Right lobe of liver (tissue), 6 donors: Measurements from ENCODE around the gene MSANTD1. TPM values are rescaled to one million over a fixed set of nuclear protein-coding genes. Genes with fewer than 3 reads are reported as not detected.

Experiments
- ATAC-seq, 4 donors: fragments of 200-7000 bp; cut with Tn5 transposase; one replicate each; pipeline ENCODE4 v1.9.1; 2020; ENCODE audit warnings: mild to moderate bottlenecking in 4 of 4, moderate library complexity in 4 of 4
- DNase-seq, 3 donors: peaks; one replicate each; pipeline ENCODE4 v3.0.0-alpha.2; 2020
- H3K27ac ChIP-seq, 3 donors: fragments of 200-600 bp; one replicate each; pipeline ENCODE4 v1.8.0; 2022
- H3K27me3 ChIP-seq, 2 donors: fragments of 200-600 bp; one replicate each; pipeline ENCODE4 v1.8.0; 2022
- H3K36me3 ChIP-seq, 4 donors: fragments of 200-600 bp; sonication (generic) in 1 of 4; one replicate each; pipeline versions ENCODE4 v1.5.1 to v1.8.0; 2017 to 2022; ENCODE audit warnings: control low read depth in 1 of 4
- H3K4me1 ChIP-seq, 4 donors: fragments of 200-600 bp; sonication (generic) in 1 of 4; one replicate each; pipeline versions ENCODE4 v1.5.1 to v1.8.0; 2017 to 2022; ENCODE audit warnings: control low read depth in 1 of 4
- H3K4me3 ChIP-seq, 3 donors: fragments of 200-600 bp; one replicate each; pipeline ENCODE4 v1.8.0; 2022
- H3K9me3 ChIP-seq, 4 donors: fragments of 200-600 bp; sonication (generic) in 1 of 4; one replicate each; pipeline versions ENCODE4 v1.5.1 to v1.8.0; 2017 to 2022; ENCODE audit warnings: control low read depth in 1 of 4
- POLR2A ChIP-seq: fragments of 450-650 bp; IDR thresholded peaks from one replicate; pipeline ENCODE4 v1.6.1; 2017; ENCODE audit warnings: antibody characterized with exemption, mild to moderate bottlenecking
- WGBS: methylation state at CpG from one replicate; pipeline ENCODE4 v1.1.6; 2018; ENCODE audit warnings: low coverage, low lambda C conversion rate; ENCODE audit not compliant: insufficient coverage; ENCODE audit errors: missing lambda C conversion rate; 5-methylcytosine and 5-hydroxymethylcytosine counted together
- intact Hi-C, 2 donors: fragments of 100-400 bp; cut with DNase I; formaldehyde crosslinking; loops; one replicate each; pipeline versions ENCODE4 v1.11.2 to v1.14.1; 2022
- total RNA-seq, 6 experiments: library from RNA; depleted of rRNA in 2 of 6; stranded (reverse); fragments of >200 nt in 2 of 6; fragmentation: NEBNext Ultra II Directional in 3 of 6; extraction: Animal tissue kit (Norgen Biotek cat#: 25700) in 3 of 6; gene quantifications; one replicate each; pipeline versions ENCODE4 v1.1.0 to v1.2.4, GENCODE V29; 2016 to 2023
- TF ChIP-seq, protein P1 (sequence below), 4 donors: fragments of 200-600 bp in 3 of 4; fragments of 450-650 bp in 1 of 4; IDR thresholded peaks; one replicate each; pipeline versions ENCODE4 v1.5.1 to v1.8.0; 2016 to 2022; ENCODE audit warnings: antibody characterized with exemption in 4 of 4, mild to moderate bottlenecking in 2 of 4
- donor health status: DM: no; HTN: yes; CAD: no.
- donor health status: DM: no; HTN: no; CAD: no.
- donor health status: DM: no; HTN: no; CAD: no.
- donor health status: DM: no; HTN: yes; CAD: no.
- donor health status: DM: no; HTN: yes; CAD: no.

The MSANTD1 gene
- total RNA-seq, 6 experiments from 2014 or later = 0.46 to 0.84 (median 0.64) TPM; not detected in 1

GRCh38 chr4:3201718-3202702 is 46.9 kb upstream of the MSANTD1 start:
- H3K4me3 ChIP-seq = no peak overlapping the region
- intact Hi-C loops = no loop called here
- no peak for TF ChIP-seq POLR2A
- TF ChIP-seq, protein P1, sequence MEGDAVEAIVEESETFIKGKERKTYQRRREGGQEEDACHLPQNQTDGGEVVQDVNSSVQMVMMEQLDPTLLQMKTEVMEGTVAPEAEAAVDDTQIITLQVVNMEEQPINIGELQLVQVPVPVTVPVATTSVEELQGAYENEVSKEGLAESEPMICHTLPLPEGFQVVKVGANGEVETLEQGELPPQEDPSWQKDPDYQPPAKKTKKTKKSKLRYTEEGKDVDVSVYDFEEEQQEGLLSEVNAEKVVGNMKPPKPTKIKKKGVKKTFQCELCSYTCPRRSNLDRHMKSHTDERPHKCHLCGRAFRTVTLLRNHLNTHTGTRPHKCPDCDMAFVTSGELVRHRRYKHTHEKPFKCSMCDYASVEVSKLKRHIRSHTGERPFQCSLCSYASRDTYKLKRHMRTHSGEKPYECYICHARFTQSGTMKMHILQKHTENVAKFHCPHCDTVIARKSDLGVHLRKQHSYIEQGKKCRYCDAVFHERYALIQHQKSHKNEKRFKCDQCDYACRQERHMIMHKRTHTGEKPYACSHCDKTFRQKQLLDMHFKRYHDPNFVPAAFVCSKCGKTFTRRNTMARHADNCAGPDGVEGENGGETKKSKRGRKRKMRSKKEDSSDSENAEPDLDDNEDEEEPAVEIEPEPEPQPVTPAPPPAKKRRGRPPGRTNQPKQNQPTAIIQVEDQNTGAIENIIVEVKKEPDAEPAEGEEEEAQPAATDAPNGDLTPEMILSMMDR (IDR thresholded peaks at IDR 0.05) = no peak
- H3K9me3 ChIP-seq = no peaks in the 10 kb centered on the region
- 46% methylated on average over 7 of the region's 11 CpGs for WGBS
- H3K4me1 ChIP-seq = peaks cover 0 to 58% (median 24%) of the 10 kb centered on the region in 4 donors
- DNase-seq (no peak), ATAC-seq (peak in 1 of 4 donors; percentile 61)
- H3K27me3 ChIP-seq = no peaks in the 10 kb centered on the region
- H3K36me3 ChIP-seq = peaks cover 0 to 13% (median 6%) of the 10 kb centered on the region in 4 donors
- H3K27ac ChIP-seq = peak overlapping the region; percentile 85 to 96 (median 89)

DNA sequence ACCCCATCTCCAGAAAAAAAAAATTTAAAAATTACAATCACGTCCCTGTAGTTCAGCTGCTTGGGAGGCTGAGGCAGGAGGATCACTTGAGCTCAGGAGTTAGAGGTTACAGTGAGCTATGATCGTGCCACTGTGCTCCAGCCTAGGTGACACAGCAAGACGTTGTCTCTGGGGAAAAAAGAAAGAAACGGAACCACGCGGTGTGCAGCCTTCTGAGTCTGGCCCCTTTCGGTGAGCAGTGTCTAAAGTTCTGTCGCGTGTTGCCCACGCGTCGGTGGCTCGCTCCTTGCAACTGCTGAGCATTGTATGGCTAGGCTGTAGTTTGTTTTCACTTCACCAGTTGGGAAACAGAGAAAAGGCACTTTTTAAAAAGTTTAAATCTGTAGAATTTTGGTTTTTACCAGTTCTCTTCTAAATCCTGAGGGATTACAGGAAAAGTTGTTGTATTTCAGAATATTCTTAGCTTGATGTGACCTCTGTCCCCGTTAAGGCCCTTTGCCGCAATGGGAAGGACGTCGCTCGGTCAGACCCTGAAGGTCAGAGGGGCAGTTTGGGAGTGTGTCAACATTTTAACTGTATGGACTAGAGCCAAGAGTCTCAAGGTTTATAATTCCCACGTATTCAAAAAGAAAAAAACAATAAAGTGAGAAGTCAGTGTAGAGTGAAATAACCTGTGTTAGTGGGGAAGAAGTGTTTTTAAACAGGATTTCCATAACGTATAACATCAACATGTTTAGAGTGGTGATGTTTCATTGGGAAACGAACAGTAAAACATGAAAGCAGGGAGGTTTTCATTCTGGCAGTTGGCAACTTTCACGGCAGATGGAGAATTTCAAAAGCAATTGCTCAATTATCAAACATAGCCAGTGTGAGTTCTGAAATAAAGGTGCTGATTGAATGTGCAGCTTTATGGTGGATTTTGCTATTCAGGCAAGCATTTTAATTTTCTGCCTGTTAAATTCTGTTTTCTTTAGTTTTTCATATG is 45.8 kb upstream of the MSANTD1 start:
- ATAC-seq = peak; percentile 48 to 71 (median 60)
- WGBS = 11% methylated on average over 11 of the region's 22 CpGs
- intact Hi-C loops = no loop called here
- peaks cover 0 to 65% (median 26%) of the 10 kb centered on the region in 4 donors for H3K4me1 ChIP-seq
- no peak for TF ChIP-seq POLR2A
- TF ChIP-seq, protein P1 (IDR thresholded peaks at IDR 0.05) = no peak
- peaks cover 0 to 13% (median 6%) of the 10 kb centered on the region in 4 donors for H3K36me3 ChIP-seq
- H3K27me3 ChIP-seq = no peaks in the 10 kb centered on the region
- no peaks in the 10 kb centered on the region for H3K9me3 ChIP-seq
- H3K4me3 ChIP-seq = peak overlapping the region in 2 of 3 donors; percentile 10 to 11
- H3K27ac ChIP-seq = peak overlapping the region; percentile 85 to 96 (median 89)
- DNase-seq = peak; percentile 64 to 79 (median 77)

DNA sequence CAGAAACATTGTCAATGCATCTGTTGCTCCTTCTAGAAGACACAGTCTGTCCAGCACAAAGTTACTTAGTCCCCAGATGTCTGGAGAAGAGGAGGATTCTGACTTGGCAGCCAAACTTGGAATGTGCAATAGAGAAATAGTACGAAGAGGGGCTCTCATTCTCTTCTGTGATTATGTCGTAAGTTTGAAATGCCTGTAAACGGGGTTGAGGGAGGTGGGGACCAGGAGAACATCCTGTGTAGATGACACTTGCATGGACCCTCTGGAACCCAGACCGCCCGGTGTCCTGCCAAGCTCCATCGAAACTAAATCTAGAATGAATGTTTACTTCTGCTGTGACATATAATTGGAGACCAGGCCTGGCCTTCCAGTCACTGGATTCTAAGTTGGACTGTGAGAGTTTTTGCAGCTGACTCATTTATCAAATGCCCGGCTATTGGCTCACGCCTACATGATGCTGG is 45.0 kb upstream of the MSANTD1 start:
- intact Hi-C loops = no loop called here
- ATAC-seq = peak; percentile 45 to 58 (median 53)
- H3K9me3 ChIP-seq = no peaks in the 10 kb centered on the region
- peaks cover 0 to 17% (median 6%) of the 10 kb centered on the region in 4 donors for H3K36me3 ChIP-seq
- peak in 2 of 3 donors; percentile 53 to 73 for DNase-seq
- peak overlapping the region; percentile 85 to 96 (median 89) for H3K27ac ChIP-seq
- peak; percentile 33 for TF ChIP-seq POLR2A
- TF ChIP-seq, protein P1 (IDR thresholded peaks at IDR 0.05) = no peak
- H3K4me1 ChIP-seq = peaks cover 0 to 71% (median 26%) of the 10 kb centered on the region in 4 donors
- peak overlapping the region in 1 of 3 donors; percentile 3 for H3K4me3 ChIP-seq
- H3K27me3 ChIP-seq = no peaks in the 10 kb centered on the region
- 35% methylated on average over 8 of the region's 8 CpGs for WGBS

DNA sequence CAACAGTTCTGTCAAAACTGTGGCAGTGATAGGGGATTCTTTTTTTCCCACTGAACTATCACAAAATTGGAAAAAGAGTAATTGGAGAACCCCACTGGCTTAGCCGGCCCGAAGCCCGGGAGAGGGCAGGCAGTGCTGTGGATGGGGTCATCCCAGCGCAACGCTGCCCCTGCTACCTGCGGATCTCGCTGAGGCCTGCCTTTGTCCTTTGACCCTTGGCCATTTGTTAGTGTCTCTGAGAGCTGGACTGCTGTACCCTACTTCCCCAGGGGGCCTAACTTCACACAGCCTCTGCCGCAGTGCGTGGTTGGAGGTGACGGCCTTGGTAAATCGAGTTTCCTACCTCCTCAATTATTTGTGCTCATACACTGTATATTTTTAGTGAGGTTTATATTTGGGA is 43.0 kb upstream of the MSANTD1 start:
- no peaks in the 10 kb centered on the region for H3K9me3 ChIP-seq
- peak overlapping the region; percentile 85 to 96 (median 89) for H3K27ac ChIP-seq
- 44% methylated on average over 11 of the region's 11 CpGs for WGBS
- intact Hi-C loops = no loop called here
- ATAC-seq (peak; percentile 36 to 81 (median 75)), DNase-seq (peak; percentile 56 to 88 (median 85))
- H3K4me1 ChIP-seq = peaks cover 0 to 71% (median 26%) of the 10 kb centered on the region in 4 donors
- H3K4me3 ChIP-seq = no peak overlapping the region
- TF ChIP-seq, protein P1 (IDR thresholded peaks at IDR 0.05) = peak in 1 of 4 donors; percentile 5
- peak; percentile 25 for TF ChIP-seq POLR2A
- H3K27me3 ChIP-seq = no peaks in the 10 kb centered on the region
- peaks cover 0 to 18% (median 2%) of the 10 kb centered on the region in 4 donors for H3K36me3 ChIP-seq
